Gastroesophageal sphincter (tissue), 4 donors: ENCODE data around the gene TIMM8A. TPM values are rescaled to one million over a fixed set of nuclear protein-coding genes. Genes with fewer than 3 reads are reported as not detected.

ENCODE experiments used
- ATAC-seq: fragments of 150-250 bp; one replicate; pipeline ENCODE4 v1.9.1; 2016; ENCODE audit warnings: mild to moderate bottlenecking, moderate library complexity
- H3K27ac ChIP-seq, 4 donors: fragments of 200-600 bp; sonication (generic) in 3 of 4; 1 replicate in 3 of 4; 2 replicates in 1 of 4; pipeline ENCODE4 v1.5.1; 2016 to 2019
- H3K27me3 ChIP-seq: fragments of 200-600 bp; sonication (generic); one replicate; pipeline ENCODE4 v1.5.1; 2019
- H3K36me3 ChIP-seq, 2 donors: fragments of 200-600 bp; sonication (generic); one replicate each; pipeline ENCODE4 v1.5.1; 2019; ENCODE audit warnings: control low read depth in 1 of 2
- H3K4me1 ChIP-seq, 3 donors: fragments of 200-600 bp; sonication (generic); 1 replicate in 2 of 3; 2 replicates in 1 of 3; pipeline ENCODE4 v1.5.1; 2016 to 2019; ENCODE audit warnings: control low read depth in 2 of 3
- H3K4me3 ChIP-seq, 2 donors: fragments of 200-600 bp; sonication (generic); one replicate each; pipeline ENCODE4 v1.5.1; 2019; ENCODE audit warnings: mild to moderate bottlenecking in 1 of 2, moderate library complexity in 1 of 2
- H3K9me3 ChIP-seq, 3 donors: fragments of 200-600 bp; sonication (generic); one replicate each; pipeline ENCODE4 v1.5.1; 2017 to 2019; ENCODE audit warnings: control low read depth in 2 of 3
- EP300 ChIP-seq: sonication (generic); formaldehyde crosslinking; IDR thresholded peaks from one replicate; pipeline ENCODE4 v1.6.1; 2017; ENCODE audit warnings: antibody characterized with exemption, mild to moderate bottlenecking
- POLR2A ChIP-seq, 2 donors: fragments of 450-650 bp; IDR thresholded peaks; one replicate each; pipeline ENCODE4 v1.6.1; 2017; ENCODE audit warnings: antibody characterized with exemption in 2 of 2, mild to moderate bottlenecking in 2 of 2, moderate library complexity in 1 of 2
- POLR2AphosphoS5 ChIP-seq: sonication (generic); formaldehyde crosslinking; IDR thresholded peaks from one replicate; pipeline ENCODE4 v1.6.1; 2017; ENCODE audit warnings: antibody characterized with exemption
- WGBS, 2 donors: methylation state at CpG; one replicate each; pipeline ENCODE4 v1.1.5; 2018; ENCODE audit warnings: low coverage in 1 of 2; 5-methylcytosine and 5-hydroxymethylcytosine counted together
- total RNA-seq, 4 donors: library from RNA; depleted of rRNA; stranded (reverse); fragments of >200 nt; gene quantifications; one replicate each; pipeline ENCODE4 v1.1.0, GENCODE V29; 2016
- TF ChIP-seq, protein P1 (sequence below), 4 experiments: fragments of 200-600 bp in 2 of 4; fragments of 450-650 bp in 2 of 4; sonication (generic) in 1 of 4; IDR thresholded peaks; one replicate each; pipeline ENCODE4 v1.5.1; 2017 to 2019; ENCODE audit warnings: antibody characterized with exemption in 4 of 4, mild to moderate bottlenecking in 2 of 4, moderate library complexity in 2 of 4

TIMM8A gene
- total RNA-seq, 4 donors from 2014 or later: 1.5 to 7.1 (median 5.3) TPM

DNA sequence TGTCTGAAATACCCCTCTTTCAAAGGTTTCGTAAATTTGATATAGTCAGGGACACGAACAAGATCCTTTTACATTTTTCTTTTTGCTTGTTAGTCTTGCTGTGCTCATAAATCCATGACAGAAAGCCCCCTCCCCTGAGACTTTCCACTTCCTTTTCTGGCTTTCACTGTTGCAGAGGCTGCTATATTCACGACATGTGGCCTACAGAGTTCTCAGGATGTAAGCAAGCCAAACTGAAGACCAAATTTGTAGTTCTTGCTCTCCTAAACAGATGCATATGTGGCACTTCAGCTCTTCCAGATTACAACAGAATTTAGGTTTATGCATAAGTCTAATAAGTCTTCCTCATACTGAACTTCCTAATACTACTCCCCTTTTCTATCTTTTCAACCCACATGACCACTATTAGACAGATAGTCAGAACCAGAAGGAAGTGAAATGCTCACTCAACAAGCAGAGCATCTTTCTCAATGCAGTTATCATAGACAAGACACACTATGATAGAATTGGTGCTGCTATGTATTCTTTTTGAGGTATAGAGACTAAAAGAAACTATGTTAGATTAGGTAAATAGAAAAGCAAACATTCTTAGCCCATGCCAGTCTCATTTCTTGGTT lies 22.5 kb upstream of the TIMM8A start:
- Histone ChIP-seq H3K4me1 (no peaks in the 10 kb centered on the region), H3K36me3 (no peaks in the 10 kb centered on the region), H3K27ac (no peak overlapping the region), H3K27me3 (no peaks in the 10 kb centered on the region), H3K9me3 (no peaks in the 10 kb centered on the region), H3K4me3 (no peak overlapping the region)
- no peak for ATAC-seq
- TF ChIP-seq POLR2AphosphoS5 (no peak), POLR2A (IDR thresholded peaks at IDR 0.05) (no peak), EP300 (no peak)
- TF ChIP-seq, protein P1, sequence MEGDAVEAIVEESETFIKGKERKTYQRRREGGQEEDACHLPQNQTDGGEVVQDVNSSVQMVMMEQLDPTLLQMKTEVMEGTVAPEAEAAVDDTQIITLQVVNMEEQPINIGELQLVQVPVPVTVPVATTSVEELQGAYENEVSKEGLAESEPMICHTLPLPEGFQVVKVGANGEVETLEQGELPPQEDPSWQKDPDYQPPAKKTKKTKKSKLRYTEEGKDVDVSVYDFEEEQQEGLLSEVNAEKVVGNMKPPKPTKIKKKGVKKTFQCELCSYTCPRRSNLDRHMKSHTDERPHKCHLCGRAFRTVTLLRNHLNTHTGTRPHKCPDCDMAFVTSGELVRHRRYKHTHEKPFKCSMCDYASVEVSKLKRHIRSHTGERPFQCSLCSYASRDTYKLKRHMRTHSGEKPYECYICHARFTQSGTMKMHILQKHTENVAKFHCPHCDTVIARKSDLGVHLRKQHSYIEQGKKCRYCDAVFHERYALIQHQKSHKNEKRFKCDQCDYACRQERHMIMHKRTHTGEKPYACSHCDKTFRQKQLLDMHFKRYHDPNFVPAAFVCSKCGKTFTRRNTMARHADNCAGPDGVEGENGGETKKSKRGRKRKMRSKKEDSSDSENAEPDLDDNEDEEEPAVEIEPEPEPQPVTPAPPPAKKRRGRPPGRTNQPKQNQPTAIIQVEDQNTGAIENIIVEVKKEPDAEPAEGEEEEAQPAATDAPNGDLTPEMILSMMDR (IDR thresholded peaks at IDR 0.05): no peak
- 50 to 61% methylated on average over 3 of the region's 3 CpGs for WGBS, 2 donors

DNA sequence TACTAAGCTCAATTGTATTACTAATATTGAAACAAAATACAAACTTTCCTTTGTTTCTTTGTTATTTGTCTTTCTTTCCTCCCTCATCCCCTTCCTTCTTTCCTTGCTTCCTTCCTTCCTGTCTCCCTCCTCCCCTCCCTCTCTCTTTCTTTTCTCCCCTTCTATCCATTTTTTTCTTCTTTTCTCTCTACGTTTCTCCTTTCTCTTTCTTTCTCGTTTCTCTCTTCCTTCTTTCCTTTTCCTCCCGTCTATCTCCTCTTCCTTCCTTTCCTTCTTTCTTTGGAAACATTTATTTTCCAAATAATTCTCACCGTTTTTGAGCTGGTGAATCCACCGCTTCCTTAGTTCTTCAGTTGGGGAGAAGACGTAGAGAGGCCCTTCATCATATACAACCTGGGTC lies 21.1 kb upstream of the TIMM8A start:
- Histone ChIP-seq H3K4me1 (no peaks in the 10 kb centered on the region), H3K27ac (no peak overlapping the region), H3K9me3 (no peaks in the 10 kb centered on the region), H3K36me3 (no peaks in the 10 kb centered on the region), H3K4me3 (no peak overlapping the region), H3K27me3 (no peaks in the 10 kb centered on the region)
- WGBS, 2 donors: 37 to 64% methylated on average over 2 to 6 of the region's 6 CpGs
- no peak for ATAC-seq
- TF ChIP-seq, protein P1 (IDR thresholded peaks at IDR 0.05): no peak
- TF ChIP-seq POLR2A (IDR thresholded peaks at IDR 0.05): no peak
- no peak for TF ChIP-seq POLR2AphosphoS5
- no peak for TF ChIP-seq EP300

DNA sequence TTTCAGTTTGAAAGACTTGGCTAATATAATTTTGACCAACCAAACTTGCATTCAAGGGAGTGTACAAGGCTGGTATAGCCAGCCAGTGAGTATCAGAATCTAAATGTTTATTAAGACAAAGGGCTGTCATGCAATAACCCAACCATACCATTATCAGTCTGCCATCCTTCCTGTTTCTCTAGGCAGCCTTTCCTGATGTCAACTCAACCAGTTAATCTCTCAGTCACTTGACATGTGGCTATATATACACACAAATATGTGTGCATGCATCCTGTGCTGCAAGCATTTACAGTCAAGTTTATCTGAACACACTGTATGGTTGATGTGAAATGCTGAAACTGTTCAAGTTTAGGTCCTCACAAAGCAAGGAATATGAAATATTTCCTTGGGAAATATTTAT lies 20.3 kb upstream of the TIMM8A start:
- Histone ChIP-seq H3K27ac (no peak overlapping the region), H3K4me3 (no peak overlapping the region), H3K27me3 (no peaks in the 10 kb centered on the region), H3K4me1 (no peaks in the 10 kb centered on the region), H3K36me3 (no peaks in the 10 kb centered on the region), H3K9me3 (no peaks in the 10 kb centered on the region)
- no peak for TF ChIP-seq EP300
- TF ChIP-seq POLR2A (IDR thresholded peaks at IDR 0.05): no peak
- TF ChIP-seq, protein P1 (IDR thresholded peaks at IDR 0.05): no peak
- TF ChIP-seq POLR2AphosphoS5: no peak
- ATAC-seq: no peak

DNA sequence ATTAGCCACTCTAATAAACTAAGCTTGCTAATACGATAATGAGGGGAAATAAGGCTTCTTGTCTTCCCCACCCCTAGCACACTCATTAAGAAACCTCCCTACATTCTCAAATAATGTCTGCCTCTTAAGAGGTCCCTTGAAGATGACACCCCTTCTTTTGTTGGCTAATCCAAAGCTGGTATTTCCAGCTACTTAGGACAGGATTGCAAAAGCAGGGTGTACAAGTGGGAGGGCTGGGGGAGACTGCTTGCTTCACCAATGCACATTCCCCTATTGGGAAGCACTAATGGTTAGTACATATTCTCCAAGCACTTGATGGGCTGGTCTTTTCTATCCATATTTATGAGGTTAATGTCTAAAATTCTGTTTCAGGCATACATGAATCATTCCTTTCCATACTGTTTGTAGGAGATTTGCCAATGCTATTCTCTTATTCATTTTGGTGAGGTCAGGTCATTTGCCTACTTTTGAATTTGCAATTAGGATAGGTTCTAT lies 16.8 kb upstream of the TIMM8A start:
- TF ChIP-seq EP300: no peak
- Histone ChIP-seq H3K27me3 (no peaks in the 10 kb centered on the region), H3K36me3 (no peaks in the 10 kb centered on the region), H3K4me3 (no peak overlapping the region), H3K4me1 (no peaks in the 10 kb centered on the region), H3K27ac (no peak overlapping the region), H3K9me3 (no peaks in the 10 kb centered on the region)
- ATAC-seq: no peak
- WGBS, 2 donors: no CpG with 5 or more reads among the region's 1 CpG

DNA sequence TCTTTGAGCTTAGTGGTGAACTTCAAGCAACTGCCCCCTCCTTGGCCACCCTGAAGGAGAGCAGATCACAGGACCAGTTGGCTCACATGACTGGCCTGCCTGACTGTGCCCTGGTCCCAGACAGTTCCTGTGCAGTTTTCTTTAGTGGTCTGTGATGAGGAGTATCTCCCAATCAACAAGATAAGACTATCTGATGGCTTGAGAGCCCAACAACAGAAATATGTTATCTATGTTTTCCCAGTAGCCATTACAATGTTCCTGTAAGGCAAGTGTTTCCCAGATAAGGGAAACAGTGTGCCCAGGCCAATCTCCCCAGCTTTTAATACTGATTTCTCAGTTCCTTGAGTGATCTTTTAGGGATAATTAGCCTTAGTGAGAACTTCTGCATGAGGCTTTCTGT lies 14.2 kb upstream of the TIMM8A start:
- H3K9me3 ChIP-seq: no peaks in the 10 kb centered on the region
- H3K4me1 ChIP-seq: no peaks in the 10 kb centered on the region
- TF ChIP-seq EP300: no peak
- TF ChIP-seq POLR2AphosphoS5: no peak
- no peak for TF ChIP-seq POLR2A (IDR thresholded peaks at IDR 0.05)
- TF ChIP-seq, protein P1 (IDR thresholded peaks at IDR 0.05): no peak
- H3K4me3 ChIP-seq: no peak overlapping the region
- H3K27ac ChIP-seq: no peak overlapping the region
- no peaks in the 10 kb centered on the region for H3K36me3 ChIP-seq
- no peak for ATAC-seq
- H3K27me3 ChIP-seq: no peaks in the 10 kb centered on the region
